Ramos (cell line): ENCODE results near the gene UMOD.

ENCODE experiments used
- in situ Hi-C: fragments of 300-500 bp; cut with MboI; formaldehyde crosslinking; loops from one replicate; pipeline ENCODE4 v1.14.3; 2022; ENCODE audit warnings: low sequenced_read_pairs; ENCODE audit not compliant: unreplicated experiment

UMOD gene

DNA sequence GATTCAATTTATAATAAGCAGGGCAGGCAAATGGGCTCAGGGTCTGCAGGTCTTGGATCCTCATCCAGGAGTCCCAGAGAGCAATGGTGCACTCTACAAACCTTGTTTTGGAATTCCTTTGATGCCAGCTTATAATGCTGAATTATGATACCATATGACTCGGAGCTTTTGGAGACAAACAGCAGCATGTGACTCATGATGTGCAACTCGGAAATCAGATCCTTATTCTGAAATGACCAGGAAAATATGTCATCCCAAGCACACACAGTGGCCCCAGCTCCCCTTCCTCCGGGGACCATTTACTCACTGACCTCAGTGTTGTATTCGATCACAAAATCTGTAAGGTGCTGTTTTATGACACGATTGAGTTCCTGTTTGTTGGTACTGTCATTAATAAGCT is 20.2 kb upstream of the UMOD start:
- in situ Hi-C loops: no loop called here

DNA sequence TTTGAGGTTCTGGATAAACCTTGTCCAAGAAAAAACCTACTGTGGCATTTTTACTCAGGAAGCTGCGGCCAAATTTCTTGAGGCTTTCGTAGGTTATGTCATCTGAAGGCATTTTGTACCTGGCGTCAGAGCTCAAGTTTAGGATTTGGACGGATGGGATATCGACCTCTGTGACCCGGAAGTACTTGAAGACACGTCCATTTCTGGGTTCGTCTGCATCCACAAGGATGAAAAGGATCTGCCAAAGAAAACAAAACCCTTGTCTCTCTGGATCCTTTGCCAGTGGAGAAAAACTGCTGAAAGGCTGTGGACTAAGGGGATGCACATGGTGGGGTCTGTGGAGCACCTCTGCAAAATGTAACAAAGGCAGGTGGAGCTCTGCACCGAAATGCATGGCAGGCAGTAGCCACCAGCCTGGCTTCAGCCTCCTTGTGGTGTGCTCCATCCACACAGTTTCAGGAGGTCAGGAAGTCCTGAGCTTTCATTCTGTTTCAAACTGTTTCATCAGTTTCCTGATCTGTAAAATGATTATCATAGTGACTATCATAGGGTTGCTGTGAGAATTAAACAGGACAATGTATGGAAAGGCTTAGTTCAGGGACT is 17.0 kb upstream of the UMOD start:
- in situ Hi-C loops: no loop called here

DNA sequence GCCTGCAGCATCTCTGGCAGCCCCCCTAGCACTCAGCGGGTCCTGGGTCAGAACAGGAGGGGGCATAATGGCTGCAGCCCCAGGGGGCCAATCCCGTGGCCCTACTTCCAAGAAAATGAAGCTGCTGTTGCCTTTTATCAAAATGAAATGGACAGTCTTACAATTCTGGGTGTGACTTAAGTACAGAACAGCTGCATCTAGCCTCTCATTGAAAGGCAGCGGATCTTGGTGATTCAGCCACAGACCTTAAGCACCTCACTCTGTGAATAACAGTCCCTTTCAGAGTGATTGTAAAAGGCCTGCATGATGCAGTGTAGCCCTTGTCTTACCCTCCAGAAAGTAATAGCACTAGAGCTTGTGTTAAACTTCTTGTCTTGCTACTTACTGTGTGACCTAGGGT is 11.5 kb upstream of the UMOD start:
- in situ Hi-C loops: no loop called here

DNA sequence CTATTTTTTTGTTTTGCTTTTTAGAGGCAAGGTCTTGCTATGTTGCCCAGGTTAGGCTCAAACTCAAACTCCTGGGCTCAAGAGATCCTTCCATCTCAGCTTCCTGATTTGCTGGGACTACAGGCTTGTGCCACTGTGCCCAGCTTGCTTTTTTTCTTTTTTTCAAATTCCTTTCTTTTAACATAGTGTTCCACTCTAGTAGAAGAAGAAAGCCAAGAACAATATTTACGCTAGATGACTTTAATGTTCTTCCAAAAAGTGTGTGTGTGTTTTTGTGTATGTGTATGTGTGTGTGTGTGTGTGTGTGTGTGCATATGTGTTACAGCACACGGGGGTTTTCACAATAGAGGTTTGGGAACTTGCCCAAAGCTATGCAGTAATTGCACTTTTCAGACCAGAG is 10.7 kb upstream of the UMOD start:
- in situ Hi-C loops: no loop called here

DNA sequence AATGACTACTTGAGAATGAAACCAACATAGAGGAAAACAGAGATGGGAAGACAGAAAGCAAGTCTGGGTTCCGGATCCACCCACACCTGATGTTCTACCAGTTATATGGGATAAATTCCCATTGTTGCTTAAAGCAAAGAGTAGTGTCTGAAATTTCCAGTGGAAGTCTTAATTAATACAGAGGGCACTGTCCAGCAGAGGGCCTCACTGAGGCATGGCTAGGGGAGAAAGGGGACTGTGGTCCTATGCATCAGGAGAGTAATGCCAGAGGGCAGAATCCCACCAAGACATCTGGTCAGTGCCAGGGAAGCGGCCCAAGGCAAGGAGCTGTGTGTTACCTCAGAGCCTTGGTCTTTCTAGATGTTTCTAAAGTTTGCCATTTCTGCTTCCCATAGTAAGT is 7.5 kb upstream of the UMOD start:
- in situ Hi-C loops: no loop called here

DNA sequence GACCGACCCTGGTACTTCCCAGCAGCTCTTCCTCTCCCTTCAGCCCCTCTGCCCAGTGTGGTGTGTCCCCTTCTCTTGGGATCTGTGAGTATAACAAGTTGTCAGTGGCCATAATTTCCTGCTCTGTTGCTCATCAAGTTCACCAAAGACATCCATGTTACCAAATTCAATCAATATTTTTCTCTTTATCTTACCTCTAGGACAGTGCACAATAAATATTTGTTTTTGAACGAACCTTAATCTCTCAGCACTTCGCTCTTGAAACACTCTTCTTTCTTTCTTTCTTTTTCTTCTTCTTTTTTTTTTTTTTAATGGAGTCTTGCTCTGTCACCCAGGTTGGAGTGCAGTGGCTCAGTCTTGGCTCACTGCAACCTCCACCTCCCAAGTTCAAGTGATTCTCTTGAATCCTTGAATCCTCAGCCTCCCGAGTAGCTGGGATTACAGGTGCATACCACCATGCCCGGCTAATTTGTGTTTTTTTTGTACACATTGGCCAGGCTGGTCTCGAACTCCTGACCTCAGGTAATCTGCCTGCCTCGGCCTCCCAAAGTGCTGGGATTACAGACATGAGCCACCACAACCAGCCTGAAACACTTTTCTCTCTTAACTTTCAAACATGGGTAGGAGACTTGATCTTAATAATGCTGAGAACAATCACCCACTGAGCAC is 2.7 kb upstream of the UMOD start:
- in situ Hi-C loops: no loop called here

DNA sequence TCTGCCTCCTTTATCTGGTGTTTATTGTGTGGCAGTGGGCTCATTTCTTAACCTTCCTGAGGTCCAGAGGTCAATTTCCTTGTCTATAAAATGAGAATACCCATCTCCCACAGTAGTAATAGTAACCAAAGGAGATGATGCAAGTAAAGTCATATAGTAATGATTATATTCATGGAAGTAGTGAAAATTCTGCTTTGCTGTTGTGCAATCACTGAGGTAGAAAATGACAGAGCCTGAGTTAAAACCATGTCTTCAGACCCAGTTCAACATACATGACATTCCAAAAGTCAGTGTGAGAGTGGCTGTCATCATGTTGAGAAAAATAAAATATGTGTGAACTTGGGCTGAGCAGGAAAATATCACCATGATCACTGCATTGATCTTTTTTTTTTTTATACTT is 864 bp upstream of the UMOD start:
- in situ Hi-C loops: no loop called here

DNA sequence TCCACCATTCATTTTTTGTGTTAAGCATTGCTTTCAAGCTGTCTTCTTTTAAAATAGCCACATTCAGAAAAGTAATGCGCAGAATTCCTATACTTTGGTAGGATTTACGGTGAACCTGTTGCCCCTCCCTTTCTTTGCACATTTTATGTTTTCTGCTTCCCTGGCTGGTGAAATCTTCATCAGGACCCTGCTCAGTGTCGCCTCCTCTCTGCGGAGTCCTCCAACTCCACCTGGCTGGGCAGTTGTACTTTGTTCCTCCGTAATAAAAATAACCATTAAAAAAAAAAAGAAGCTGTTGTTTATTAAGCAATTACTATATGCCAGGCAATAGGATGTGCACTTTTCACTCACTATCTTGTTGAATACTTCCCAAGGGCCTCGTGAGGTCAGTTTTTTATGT is 2.9 kb downstream of the UMOD start:
- in situ Hi-C loops: no loop called here

DNA sequence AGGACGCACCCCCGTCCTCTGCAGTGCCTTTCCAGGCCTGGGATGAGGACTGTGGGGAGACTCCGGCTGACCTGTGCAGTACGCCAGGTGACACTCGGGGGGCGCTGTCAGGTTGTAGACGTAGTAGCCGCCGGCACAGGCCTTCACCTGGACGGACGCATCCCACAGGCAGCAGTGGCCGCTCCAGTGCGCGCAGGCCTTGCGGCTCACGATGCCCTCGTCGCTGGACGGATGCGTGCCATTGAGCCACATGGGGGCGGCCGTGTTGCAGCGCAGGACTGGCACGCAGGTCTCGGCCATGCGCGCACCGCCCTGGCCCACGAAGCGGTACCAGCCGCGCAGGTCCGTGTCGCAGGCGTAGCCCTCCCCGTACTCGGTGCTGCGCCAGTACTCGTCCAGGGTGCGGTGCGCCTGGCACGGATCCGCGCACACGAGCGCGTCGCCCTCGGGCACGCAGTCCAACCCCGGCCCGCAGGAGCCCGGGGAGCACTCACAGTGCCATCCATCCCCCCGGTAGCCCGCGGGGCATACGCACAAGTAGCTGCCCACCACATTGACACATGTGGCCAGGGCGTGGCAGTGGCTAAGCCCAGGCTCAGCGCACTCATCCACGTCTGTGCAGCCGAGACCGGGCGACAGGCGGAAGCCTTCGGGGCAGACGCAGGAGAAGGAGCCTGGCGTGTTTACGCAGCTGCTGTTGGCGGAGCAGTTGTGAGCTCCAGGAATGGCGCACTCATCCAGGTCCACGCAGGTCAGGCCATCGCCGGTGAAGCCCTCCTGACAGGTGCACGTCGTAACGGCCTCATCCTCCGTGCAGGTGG is 3.9 kb downstream of the UMOD start:
- in situ Hi-C loops: no loop called here

DNA sequence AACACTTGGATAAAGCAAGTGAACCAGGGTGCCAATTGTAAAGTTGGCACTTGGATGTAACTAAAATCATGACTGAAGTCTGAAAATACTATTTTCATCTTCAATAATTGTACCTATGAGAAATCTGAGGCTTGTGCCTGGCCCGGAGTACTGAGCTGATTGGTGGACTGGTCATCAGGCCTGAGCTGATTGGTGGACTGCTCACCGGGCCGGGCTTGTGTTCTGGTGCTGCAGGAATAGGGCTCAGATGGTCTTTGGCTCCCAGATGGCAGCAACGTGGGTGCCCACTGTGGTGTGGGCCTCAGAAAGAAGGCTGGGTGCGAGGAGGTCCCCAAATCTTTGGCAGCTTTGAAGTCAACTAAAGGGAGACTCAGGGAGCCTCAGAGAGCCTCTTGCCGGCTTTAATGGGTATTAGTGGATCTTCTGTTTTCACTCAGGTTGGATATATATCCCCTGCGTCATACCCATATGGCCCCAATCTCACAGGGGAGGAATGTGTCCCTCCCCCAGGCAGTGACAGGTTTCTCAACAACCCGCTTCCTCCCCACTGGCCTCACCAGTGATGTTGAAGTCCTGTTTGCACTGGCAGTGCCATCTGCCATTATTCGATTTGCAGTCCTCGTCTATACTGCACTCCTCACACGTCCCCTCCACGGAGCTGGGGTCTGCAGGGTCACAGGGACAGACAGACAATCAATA is 4.7 kb downstream of the UMOD start:
- in situ Hi-C loops: no loop called here

DNA sequence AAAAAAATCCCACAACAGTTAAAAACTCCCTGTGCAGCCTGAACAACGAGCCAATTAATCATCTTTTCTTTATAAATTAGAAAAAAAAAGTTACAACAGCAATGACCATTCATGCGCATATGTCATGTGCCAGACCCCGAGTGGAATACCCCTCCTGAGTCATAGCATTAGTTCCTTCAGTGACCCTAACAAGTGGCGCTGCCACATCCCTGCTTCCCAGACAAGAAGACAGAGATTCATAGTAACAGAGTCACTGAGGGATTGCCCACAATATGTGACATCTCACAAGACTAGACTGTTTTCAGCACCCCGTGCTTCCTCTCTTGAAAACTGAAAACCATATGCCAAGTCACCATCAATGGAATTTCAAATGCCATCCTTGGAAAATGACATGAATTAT is 7.9 kb downstream of the UMOD start:
- in situ Hi-C loops: no loop called here

DNA sequence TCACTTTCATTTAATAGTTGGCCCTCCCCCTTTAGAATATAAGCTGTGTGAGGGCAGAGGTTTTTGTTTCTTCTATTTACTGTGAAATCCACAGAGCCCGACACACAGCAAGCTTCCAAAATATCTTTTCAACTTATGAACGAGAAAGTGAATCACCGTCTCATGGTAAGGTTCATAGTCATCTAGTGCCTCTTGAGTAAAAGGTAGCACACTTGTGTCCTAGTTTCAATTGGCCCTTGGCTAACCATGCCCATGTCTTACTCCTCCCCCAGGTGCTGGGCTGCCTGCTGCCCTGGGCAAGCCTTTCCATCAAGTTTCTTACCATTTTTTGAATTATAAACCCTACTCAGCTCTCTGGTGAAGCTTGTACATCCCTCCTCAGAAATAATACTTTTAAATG is 12.8 kb downstream of the UMOD start:
- in situ Hi-C loops: loop anchor here (10.0 kb wide), 1 partner anchor 55 kb away; no protein-coding TSS in a partner anchor

DNA sequence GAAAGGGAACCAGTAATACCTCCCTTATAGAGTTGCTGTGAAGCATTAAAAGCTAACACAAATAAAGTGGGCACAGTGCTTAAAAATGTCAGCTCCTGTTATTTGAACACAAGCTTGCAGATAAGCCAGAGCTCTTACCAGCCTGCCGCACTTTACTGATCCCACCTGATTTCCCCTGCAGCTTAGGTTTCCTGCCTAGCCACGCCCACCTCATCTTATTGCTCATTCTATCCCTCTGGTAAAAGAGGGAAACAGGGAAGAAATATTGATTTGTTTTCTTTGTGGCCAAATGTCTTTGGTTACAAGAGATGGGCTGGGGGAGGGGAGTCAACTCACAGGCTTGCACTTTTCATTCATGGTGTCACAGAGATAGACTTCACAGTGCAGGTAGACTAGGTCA is 15.6 kb downstream of the UMOD start:
- in situ Hi-C loops: loop anchor here (10.0 kb wide), 1 partner anchor 58 kb away; no protein-coding TSS in a partner anchor

DNA sequence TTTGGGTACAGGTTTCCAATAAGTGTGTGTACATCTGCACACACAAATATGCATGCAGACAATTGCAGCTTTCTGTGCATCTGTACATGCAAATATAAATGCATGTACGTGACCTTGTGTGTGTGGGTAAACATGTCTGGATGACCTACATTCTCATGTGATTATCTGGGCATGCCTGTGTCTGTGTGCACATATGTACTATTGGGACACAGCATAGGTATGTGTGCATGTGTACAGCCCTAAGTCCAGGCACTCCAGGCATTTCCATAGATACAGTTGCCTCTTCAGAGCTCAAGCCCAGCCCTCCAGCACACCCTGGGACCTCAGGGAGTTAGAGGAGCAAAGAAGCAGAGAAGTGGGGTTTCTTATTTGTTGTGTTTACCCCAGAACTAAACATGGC is 18.1 kb downstream of the UMOD start:
- in situ Hi-C loops: loop anchor here (10.0 kb wide), 1 partner anchor 60 kb away; no protein-coding TSS in a partner anchor

DNA sequence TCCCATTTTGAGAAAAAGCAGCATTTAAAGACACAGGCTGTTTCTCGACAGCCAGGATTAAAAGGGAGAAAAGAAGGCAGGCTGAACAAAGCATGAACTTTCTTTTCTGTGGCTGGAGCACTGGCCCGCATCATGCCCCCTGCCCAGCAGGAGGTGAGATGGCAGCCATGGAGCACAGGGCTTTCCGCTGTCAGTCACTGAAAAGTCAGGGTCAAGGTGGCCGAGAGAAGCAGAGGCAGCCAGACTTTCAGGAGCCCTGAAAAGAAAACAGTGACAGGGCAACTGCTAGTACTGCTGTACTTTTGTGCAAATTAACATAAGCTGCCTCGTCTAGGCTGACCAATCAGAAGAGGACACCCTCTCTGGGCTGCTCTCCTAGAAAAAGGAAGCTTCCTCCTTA is 19.4 kb downstream of the UMOD start:
- in situ Hi-C loops: loop anchor here (10.0 kb wide), 1 partner anchor 62 kb away; no protein-coding TSS in a partner anchor

DNA sequence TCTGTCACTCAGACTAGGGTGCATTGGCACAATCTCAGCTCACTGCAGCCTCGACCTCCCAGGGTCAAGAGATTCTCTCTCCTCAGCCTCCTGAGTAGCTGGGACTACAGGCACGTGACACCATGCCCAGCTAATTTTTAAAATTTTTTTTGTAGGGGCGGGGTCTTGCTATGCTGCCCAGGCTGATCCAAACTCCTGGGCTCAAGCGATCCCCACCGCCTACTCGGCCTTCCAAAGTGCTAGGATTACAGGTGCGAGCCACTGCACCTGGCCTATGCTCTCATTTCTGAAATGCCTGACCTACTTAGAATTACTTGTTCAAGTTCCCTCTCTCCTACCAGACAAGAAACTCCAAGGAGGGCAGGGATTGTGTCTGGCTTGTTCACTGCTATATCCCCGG is 20.1 kb downstream of the UMOD start:
- in situ Hi-C loops: loop anchor here (10.0 kb wide), 1 partner anchor 62 kb away; no protein-coding TSS in a partner anchor

DNA sequence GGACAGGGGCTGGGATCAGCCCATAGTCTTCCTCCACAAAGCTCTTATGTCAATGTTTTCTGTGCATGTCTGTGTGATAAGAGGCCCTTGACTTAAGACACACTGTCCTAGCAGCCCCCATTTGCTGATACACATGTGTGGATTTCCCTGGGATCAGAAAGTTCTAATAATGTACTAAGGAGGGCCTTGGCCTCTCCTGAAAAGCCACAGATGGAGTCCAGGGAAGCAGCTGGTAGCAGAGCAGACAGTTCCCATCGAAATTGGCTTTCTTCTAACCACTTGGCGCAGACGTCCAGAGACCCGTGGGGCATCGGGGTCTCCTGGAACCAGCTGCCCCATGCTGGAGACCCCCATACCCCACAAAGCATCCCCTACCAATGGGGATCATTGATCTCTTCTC is 20.9 kb downstream of the UMOD start:
- in situ Hi-C loops: loop anchor here (10.0 kb wide), 1 partner anchor 63 kb away; no protein-coding TSS in a partner anchor

DNA sequence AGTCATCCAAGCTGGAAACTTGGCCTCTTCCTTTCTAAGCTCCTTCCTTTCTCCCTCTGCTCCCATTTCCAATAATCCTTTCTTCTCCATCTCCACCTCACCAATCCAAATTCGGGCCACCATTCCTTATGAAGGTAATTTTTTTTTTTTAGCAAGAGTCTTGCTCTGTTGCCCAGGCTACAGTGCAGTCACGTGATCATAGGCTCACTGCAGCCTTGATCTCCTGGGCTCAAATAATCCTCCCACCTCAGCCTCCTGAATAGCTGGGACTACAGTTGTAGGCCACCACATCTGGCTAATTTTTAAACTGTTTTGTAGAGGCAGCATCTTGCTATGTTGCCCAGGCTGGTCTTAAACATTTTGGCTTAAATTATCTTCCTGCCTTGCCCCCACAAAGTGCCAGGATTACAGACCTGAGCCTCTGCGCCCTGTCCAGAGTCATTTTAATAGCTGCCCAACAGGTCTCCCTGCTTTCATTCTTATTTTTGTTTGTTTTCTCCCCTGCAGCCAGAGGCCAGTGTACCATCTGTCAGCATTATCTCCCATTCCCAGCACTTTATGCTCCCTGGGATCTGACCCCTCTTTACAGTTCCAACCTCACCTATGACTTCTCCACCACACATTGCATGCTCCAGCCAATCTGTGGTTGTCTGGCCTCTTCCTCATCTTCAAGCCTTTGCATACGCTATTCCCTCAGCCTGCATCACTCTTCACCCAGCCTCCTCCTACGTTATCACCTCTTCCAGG is 22.9 kb downstream of the UMOD start:
- in situ Hi-C loops: loop anchor here (10.0 kb wide), 1 partner anchor 65 kb away; no protein-coding TSS in a partner anchor

DNA sequence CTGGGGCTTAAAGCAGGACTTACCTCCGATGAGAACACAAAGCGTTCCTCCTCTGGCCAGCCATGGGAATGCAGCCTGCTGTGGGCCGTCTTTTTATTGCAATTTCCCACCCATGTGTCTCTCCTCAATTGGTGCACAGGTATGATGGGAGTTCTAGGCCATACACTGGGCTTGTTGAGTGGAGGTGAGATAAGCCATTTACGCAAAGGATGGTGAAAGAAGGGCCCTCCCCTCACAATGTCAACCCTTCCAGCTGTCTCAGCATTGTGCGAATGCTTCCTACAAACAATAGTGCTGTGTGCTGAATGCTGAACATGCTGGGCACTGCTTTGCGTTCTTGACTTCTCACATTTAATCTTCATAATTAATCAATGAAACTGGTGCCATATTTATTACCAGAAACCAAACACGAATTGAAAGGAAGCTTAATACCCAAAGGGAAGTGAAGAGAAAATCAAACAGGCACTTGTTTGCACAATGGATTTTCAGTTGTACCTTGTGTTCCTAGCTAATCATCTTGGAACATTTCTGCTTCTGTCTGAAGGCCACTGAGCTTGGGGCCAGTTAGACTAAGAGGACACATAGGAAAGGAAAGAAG is 25.0 kb downstream of the UMOD start, which contains the start of gene GP2:
TSS of gene GP2 (minus strand) at position 70 of the 598 bp plus-strand sequence. CDS start 1,082 bp downstream, outside the sequence.
- in situ Hi-C loops: no loop called here
